Stomach (tissue), 9 donors: Measurements from ENCODE around the gene RGS3. TPM values are rescaled to one million over a fixed set of nuclear protein-coding genes. Genes with fewer than 3 reads are reported as not detected.

ENCODE experiments used
- DNase-seq, 2 donors: peaks; one replicate each; pipeline versions ENCODE4 v3.0.0 to v3.0.0-alpha.2; 2013 to 2019
- H3K27ac ChIP-seq, 5 donors: fragments of 200-600 bp in 4 of 5; sonication (generic) in 4 of 5; one replicate each; pipeline ENCODE4 v1.5.1; 2013 to 2019; ENCODE audit warnings: mild to moderate bottlenecking in 1 of 5, moderate library complexity in 1 of 5
- H3K27me3 ChIP-seq, 3 donors: fragments of 200-600 bp; sonication (generic); one replicate each; pipeline ENCODE4 v1.5.1; 2017 to 2019; ENCODE audit warnings: mixed run types in 1 of 3
- H3K36me3 ChIP-seq, 4 donors: fragments of 200-600 bp; sonication (generic); 1 replicate in 3 of 4; 2 replicates in 1 of 4; pipeline ENCODE4 v1.5.1; 2016 to 2019
- H3K4me1 ChIP-seq, 4 donors: fragments of 200-600 bp; sonication (generic); one replicate each; pipeline ENCODE4 v1.5.1; 2016 to 2019
- H3K4me3 ChIP-seq, 4 donors: fragments of 200-600 bp; sonication (generic) in 3 of 4; one replicate each; pipeline ENCODE4 v1.5.1; 2016 to 2019; ENCODE audit warnings: mild to moderate bottlenecking in 1 of 4
- H3K9me3 ChIP-seq, 4 donors: fragments of 200-600 bp; sonication (generic); one replicate each; pipeline ENCODE4 v1.5.1; 2016 to 2019
- CTCF ChIP-seq, 7 experiments: fragments of 450-650 bp in 4 of 7; fragments of 200-600 bp in 3 of 7; sonication (generic) in 3 of 7; IDR thresholded peaks; one replicate each; pipeline ENCODE4 v1.5.1; 2016 to 2019; ENCODE audit warnings: antibody characterized with exemption in 7 of 7, control low read depth in 2 of 7, mild to moderate bottlenecking in 1 of 7
- EP300 ChIP-seq: sonication (generic); formaldehyde crosslinking; IDR thresholded peaks from one replicate; pipeline ENCODE4 v1.6.1; 2017; ENCODE audit warnings: antibody characterized with exemption
- POLR2A ChIP-seq, 4 donors: fragments of 450-650 bp; IDR thresholded peaks; one replicate each; pipeline ENCODE4 v1.6.1; 2016; ENCODE audit warnings: antibody characterized with exemption in 4 of 4, control low read depth in 2 of 4, mild to moderate bottlenecking in 1 of 4, moderate library complexity in 1 of 4
- POLR2AphosphoS5 ChIP-seq, 3 donors: sonication (generic); formaldehyde crosslinking; IDR thresholded peaks; one replicate each; pipeline ENCODE4 v1.6.1; 2016; ENCODE audit warnings: antibody characterized with exemption in 3 of 3
- WGBS, 5 donors: extraction: QIAGEN DNeasy Blood & Tissue Kit in 3 of 5; methylation state at CpG; one replicate each; pipeline versions ENCODE4 v1.1.5 to v1.1.7; 2013 to 2018; 5-methylcytosine and 5-hydroxymethylcytosine counted together
- intact Hi-C: fragments of 100-400 bp; cut with DNase I; formaldehyde crosslinking; loops from one replicate; pipeline ENCODE4 v1.15.1; 2023; ENCODE audit warnings: low total_unique reads
- polyA plus RNA-seq, 3 donors: library from polyadenylated mRNA; stranded (reverse); fragments of 200-250 nt; gene quantifications; one replicate each; pipeline ENCODE4 v1.2.3, GENCODE V29; 2013
- total RNA-seq, 5 donors: library from RNA; depleted of rRNA; stranded (reverse); fragments of >200 nt; gene quantifications; one replicate each; pipeline versions ENCODE4 v1.1.0 to v1.2.3, GENCODE V29; 2014 to 2016
- donor health status: healthy with polysubstance abuse.
- donor health status: Bipolar disorder and iron deficiency.
- donor health status: healthy.

The RGS3 gene
- total and polyA plus RNA-seq, 8 donors = 26.6 to 71.4 (median 35.7) TPM

GRCh38 chr9:113536166-113536482 is 72.6 kb downstream of the RGS3 start:
- Histone ChIP-seq H3K27me3 (no peaks in the 10 kb centered on the region), H3K9me3 (no peaks in the 10 kb centered on the region), H3K27ac (peak overlapping the region in 4 of 5 donors; percentile 50 to 83 (median 64)), H3K36me3 (peaks cover 5 to 55% (median 43%) of the 10 kb centered on the region in 4 donors), H3K4me3 (no peak overlapping the region), H3K4me1 (peaks cover 0 to 48% (median 24%) of the 10 kb centered on the region in 4 donors)
- intact Hi-C loops = no loop called here
- 65 to 79% (median 69%) methylated on average over 6 of the region's 6 CpGs for WGBS, 5 donors
- TF ChIP-seq POLR2AphosphoS5 (IDR thresholded peaks at IDR 0.05) (no peak), EP300 (no peak), CTCF (IDR thresholded peaks at IDR 0.05) (no peak), POLR2A (IDR thresholded peaks at IDR 0.05) (no peak)
- no peak for DNase-seq

GRCh38 chr9:113536483-113537228 is 73.1 kb downstream of the RGS3 start:
- peaks cover 5 to 56% (median 44%) of the 10 kb centered on the region in 4 donors for H3K36me3 ChIP-seq
- no peaks in the 10 kb centered on the region for H3K27me3 ChIP-seq
- 71 to 87% (median 82%) methylated on average over 16 to 21 of the region's 21 CpGs for WGBS, 5 donors
- DNase-seq = peak in 1 of 2 donors; percentile 76
- peaks cover 0 to 48% (median 30%) of the 10 kb centered on the region in 4 donors for H3K4me1 ChIP-seq
- no peaks in the 10 kb centered on the region for H3K9me3 ChIP-seq
- no peak for TF ChIP-seq CTCF (IDR thresholded peaks at IDR 0.05)
- peak in 1 of 3 donors; percentile 21 for TF ChIP-seq POLR2AphosphoS5 (IDR thresholded peaks at IDR 0.05)
- peak; percentile 5 for TF ChIP-seq EP300
- H3K4me3 ChIP-seq = no peak overlapping the region
- intact Hi-C loops = no loop called here
- H3K27ac ChIP-seq = peak overlapping the region in 4 of 5 donors; percentile 50 to 83 (median 64)

GRCh38 chr9:113537229-113537810 is 73.8 kb downstream of the RGS3 start:
- Histone ChIP-seq H3K36me3 (peaks cover 5 to 56% (median 41%) of the 10 kb centered on the region in 4 donors), H3K27ac (peak overlapping the region in 4 of 5 donors; percentile 50 to 83 (median 64)), H3K27me3 (no peaks in the 10 kb centered on the region), H3K4me1 (peaks cover 0 to 48% (median 30%) of the 10 kb centered on the region in 4 donors), H3K4me3 (no peak overlapping the region), H3K9me3 (no peaks in the 10 kb centered on the region)
- DNase-seq = no peak
- intact Hi-C loops = no loop called here
- TF ChIP-seq POLR2AphosphoS5 (IDR thresholded peaks at IDR 0.05) (no peak), EP300 (no peak), POLR2A (IDR thresholded peaks at IDR 0.05) (no peak), CTCF (IDR thresholded peaks at IDR 0.05) (no peak)
- 80 to 95% (median 91%) methylated on average over 7 of the region's 7 CpGs for WGBS, 5 donors

- peaks cover 5 to 55% (median 36%) of the 10 kb centered on the region in 4 donors for H3K36me3 ChIP-seq
- peak overlapping the region in 2 of 5 donors; percentile 68 to 83 for H3K27ac ChIP-seq
- intact Hi-C loops = no loop called here
- no peak overlapping the region for H3K4me3 ChIP-seq
- H3K9me3 ChIP-seq = no peaks in the 10 kb centered on the region
- TF ChIP-seq CTCF (IDR thresholded peaks at IDR 0.05) (no peak), EP300 (no peak), POLR2A (IDR thresholded peaks at IDR 0.05) (no peak), POLR2AphosphoS5 (IDR thresholded peaks at IDR 0.05) (no peak)
- peaks cover 0 to 48% (median 30%) of the 10 kb centered on the region in 4 donors for H3K4me1 ChIP-seq
- DNase-seq = no peak
- no peaks in the 10 kb centered on the region for H3K27me3 ChIP-seq
- WGBS, 5 donors = 71 to 98% (median 76%) methylated on average over 4 to 5 of the region's 5 CpGs
These were observed 74.6 kb downstream of the RGS3 start for GRCh38 chr9:113538131-113538530.
